GM12878 (cell line): ENCODE results near the gene PPM1A. TPM values are rescaled to one million over a fixed set of nuclear protein-coding genes. Genes with fewer than 3 reads are reported as not detected.

Source experiments
- ATAC-seq: fragments of 200-7000 bp; cut with Tn5 transposase; 3 replicates; pipeline ENCODE4 v1.9.1; 2020; ENCODE audit warnings: mild to moderate bottlenecking, moderate library complexity
- BruUV-seq: library from RNA; stranded (reverse); fragments of 400-500 nt; replicated peaks from 2 replicates; lab custom pipeline; 2021; lab: Mats Ljungman, UMichigan
- CTCF ChIA-PET: fragments of 300-600 bp; sonication (Branson Sonifier 250); formaldehyde crosslinking; extraction: SDS; loops from one replicate; lab custom pipeline; 2021; ENCODE audit warnings: inconsistent platforms; lab: Yijun Ruan, JAX
- POLR2A ChIA-PET: fragments of 350-600 bp; formaldehyde crosslinking; extraction: SDS; loops from one replicate; lab custom pipeline; 2021; ENCODE audit warnings: inconsistent platforms; lab: Charles Lee
- RAD21 ChIA-PET: fragments of 300-600 bp; sonication (Branson Sonifier 250); formaldehyde crosslinking; loops from one replicate; lab custom pipeline; 2023; ENCODE audit warnings: antibody characterized with exemption; ENCODE audit not compliant: unreplicated experiment; lab: Charles Lee
- SMC1A ChIA-PET: fragments of 300-600 bp; sonication (Branson Sonifier 250); formaldehyde crosslinking; loops from one replicate; lab custom pipeline; 2023; ENCODE audit not compliant: unreplicated experiment, uncharacterized antibody; lab: Charles Lee
- DNase-seq: peaks from one replicate; pipeline ENCODE4 v3.0.0-alpha.2; 2011; ENCODE audit warnings: low read depth, low spot score
- FAIRE-seq: peaks from 3 replicates; lab custom pipeline; 2011; peaks lifted over from hg19 to GRCh38; lab: Jason Lieb, UNC
- H2AFZ ChIP-seq: 2 replicates; pipeline ENCODE4 v1.6.0; 2011; ENCODE audit warnings: low read depth, low read length, control low read depth; ENCODE audit not compliant: control insufficient read depth
- H3K27ac ChIP-seq: 2 replicates; pipeline ENCODE4 v1.5.1; 2011; ENCODE audit warnings: control low read depth; ENCODE audit not compliant: control insufficient read depth, insufficient read depth
- H3K27me3 ChIP-seq, 2 experiments: replicated peaks in 1 of 2; 2 replicates each; pipeline versions ENCODE4 v1.6.0 to v1.6.1; 2011; ENCODE audit warnings: low read length in 1 of 2; ENCODE audit not compliant: control insufficient read depth in 2 of 2, insufficient read depth in 2 of 2
- H3K36me3 ChIP-seq, 2 experiments: 2 replicates each; pipeline ENCODE4 v1.5.1; 2011; ENCODE audit warnings: low read length in 1 of 2; ENCODE audit not compliant: control insufficient read depth in 2 of 2, insufficient read depth in 2 of 2
- H3K4me1 ChIP-seq: 2 replicates; pipeline ENCODE4 v1.6.1; 2011; ENCODE audit warnings: mild to moderate bottlenecking, low read length, moderate library complexity, mixed read lengths; ENCODE audit not compliant: control insufficient read depth, insufficient read depth
- H3K4me2 ChIP-seq: 2 replicates; pipeline ENCODE4 v1.6.0; 2011; ENCODE audit warnings: control low read depth; ENCODE audit not compliant: control insufficient read depth, insufficient read depth
- H3K4me3 ChIP-seq: fragments of 200-600 bp; sonication (generic); 2 replicates; pipeline ENCODE4 v1.5.1; 2016
- H3K79me2 ChIP-seq: 2 replicates; pipeline ENCODE4 v1.6.0; 2011; ENCODE audit warnings: low read length; ENCODE audit not compliant: control insufficient read depth, insufficient read depth
- H3K9ac ChIP-seq: 2 replicates; pipeline ENCODE4 v1.8.0; 2011; ENCODE audit warnings: low read length, control low read depth, mixed read lengths; ENCODE audit not compliant: control insufficient read depth, insufficient read depth
- H3K9me3 ChIP-seq: replicated peaks from 3 replicates; pipeline ENCODE4 v1.5.1; 2011; ENCODE audit warnings: mild to moderate bottlenecking, low read length; ENCODE audit not compliant: control insufficient read depth, insufficient read depth
- H4K20me1 ChIP-seq: 2 replicates; pipeline ENCODE4 v1.6.0; 2011; ENCODE audit not compliant: control insufficient read depth, insufficient read depth
- CBFB ChIP-seq: IDR thresholded peaks from 2 replicates; pipeline ENCODE4 v1.6.1; 2016; ENCODE audit warnings: antibody characterized with exemption, low read depth
- CBX5 ChIP-seq: sonication (generic); IDR thresholded peaks from 2 replicates; pipeline ENCODE4 v1.6.1; 2016; ENCODE audit warnings: low read depth, moderate library complexity, mild to moderate bottlenecking, inconsistent platforms
- CHD1 ChIP-seq: IDR thresholded peaks from 2 replicates; pipeline ENCODE4 v1.6.1; 2012; ENCODE audit warnings: low read depth, low read length, improper control_type of control experiment
- CHD4 ChIP-seq: fragments of 200-600 bp; sonication (generic); IDR thresholded peaks from 2 replicates; pipeline ENCODE4 v1.6.1; 2016; ENCODE audit warnings: mild to moderate bottlenecking
- EGR1 ChIP-seq, 2 experiments: IDR thresholded peaks; 1 replicate in 1 of 2; 2 replicates in 1 of 2; pipeline ENCODE4 v1.6.1; 2011 to 2012; ENCODE audit warnings: low read depth in 2 of 2, low read length in 2 of 2, borderline replicate concordance in 1 of 2, mild to moderate bottlenecking in 1 of 2, moderate library complexity in 1 of 2
- EP300 ChIP-seq, 2 experiments: fragments of 150-350 bp in 1 of 2; IDR thresholded peaks; 2 replicates each; pipeline ENCODE4 v1.6.1; 2011 to 2012; ENCODE audit warnings: low read depth in 2 of 2, low read length in 2 of 2, borderline replicate concordance in 1 of 2, improper control_type of control experiment in 1 of 2, inconsistent platforms in 1 of 2; ENCODE audit not compliant: control insufficient read depth in 1 of 2
- NFIC ChIP-seq: IDR thresholded peaks from 2 replicates; pipeline ENCODE4 v1.6.1; 2012; ENCODE audit warnings: low read depth, mild to moderate bottlenecking, inconsistent platforms, low read length, moderate library complexity
- RAD21 ChIP-seq: IDR thresholded peaks from 2 replicates; pipeline ENCODE4 v1.6.1; 2011; ENCODE audit warnings: mild to moderate bottlenecking, low read depth, low read length, moderate library complexity; ENCODE audit not compliant: insufficient read depth
- RB1 ChIP-seq: fragments of 450-650 bp; formaldehyde crosslinking; IDR thresholded peaks from 2 replicates; pipeline ENCODE4 v1.6.1; 2017; ENCODE audit warnings: mild to moderate bottlenecking, borderline replicate concordance
- SIX5 ChIP-seq: IDR thresholded peaks from 2 replicates; pipeline ENCODE4 v1.6.1; 2011; ENCODE audit warnings: mild to moderate bottlenecking, low read depth, low read length, moderate library complexity; ENCODE audit not compliant: severe bottlenecking
- whole genome bisulfite sequencing: methylation state at CpG from one replicate; pipeline ENCODE4 v1.1.6; 2016; ENCODE audit warnings: low lambda C conversion rate; ENCODE audit not compliant: insufficient replicate concordance, insufficient coverage; ENCODE audit errors: missing lambda C conversion rate; 5-methylcytosine and 5-hydroxymethylcytosine counted together
- in situ Hi-C: fragments of 300-500 bp; cut with MboI; formaldehyde crosslinking; loops from 9 replicates; pipeline ENCODE4 v1.14.3; 2018; ENCODE audit warnings: mixed read lengths
- intact Hi-C: fragments of 100-400 bp; cut with micrococcal nuclease; formaldehyde crosslinking; loops from one replicate; pipeline ENCODE4 v1.14.2; 2022; ENCODE audit not compliant: unreplicated experiment
- polyA plus RNA-seq, 11 experiments: library from polyadenylated mRNA; depleted of rRNA in 4 of 11; unstranded in 6 of 11; stranded (reverse) in 5 of 11; fragments of >200 nt; fragmentation: Nextera tagmentation in 4 of 11; fragmentation: Illumina TruSeq in 1 of 11; extraction: Ambion mirVana in 4 of 11; extraction: Trizol in 1 of 11; gene quantifications; 1 replicate in 1 of 11; 2 replicates in 10 of 11; pipeline versions ENCODE4 v1.2.1 to v1.2.3, GENCODE V29; 2011 to 2016; ENCODE audit warnings: inconsistent platforms in 2 of 11, missing spikeins in 2 of 11, low read depth in 1 of 11
- total RNA-seq, 4 experiments: library from RNA; depleted of rRNA in 3 of 4; stranded (reverse); fragments of >200 nt in 3 of 4; fragmentation: Illumina TruSeq in 1 of 4; extraction: Trizol in 1 of 4; gene quantifications; 2 replicates each; pipeline versions ENCODE4 v1.2.1 to v1.2.3, GENCODE V29; 2013 to 2021
- TF ChIP-seq, protein P1 (sequence below): IDR thresholded peaks from 2 replicates; pipeline ENCODE4 v1.6.1; 2012; ENCODE audit warnings: low read depth, low read length, improper control_type of control experiment
- TF ChIP-seq, protein P2 (sequence below): IDR thresholded peaks from 2 replicates; pipeline ENCODE4 v1.6.1; 2011; ENCODE audit warnings: low read depth, low read length, improper control_type of control experiment, borderline replicate concordance
- TF ChIP-seq, protein P3 (sequence below): fragments of 450-650 bp; IDR thresholded peaks from 2 replicates; pipeline ENCODE4 v1.6.1; 2017; ENCODE audit warnings: mild to moderate bottlenecking, moderate library complexity

Gene PPM1A
- total and polyA plus RNA-seq, 10 of the 15 experiments (the other 5 are each of a cell fraction or from before 2014, with no cell fraction given): 16.8 to 124 (median 47.0) TPM

- no peak for TF ChIP-seq RB1
- TF ChIP-seq CBFB: no peak
Observed at GRCh38 chr14:60225265-60225664, 23.8 kb upstream of the PPM1A start (continued).

DNA sequence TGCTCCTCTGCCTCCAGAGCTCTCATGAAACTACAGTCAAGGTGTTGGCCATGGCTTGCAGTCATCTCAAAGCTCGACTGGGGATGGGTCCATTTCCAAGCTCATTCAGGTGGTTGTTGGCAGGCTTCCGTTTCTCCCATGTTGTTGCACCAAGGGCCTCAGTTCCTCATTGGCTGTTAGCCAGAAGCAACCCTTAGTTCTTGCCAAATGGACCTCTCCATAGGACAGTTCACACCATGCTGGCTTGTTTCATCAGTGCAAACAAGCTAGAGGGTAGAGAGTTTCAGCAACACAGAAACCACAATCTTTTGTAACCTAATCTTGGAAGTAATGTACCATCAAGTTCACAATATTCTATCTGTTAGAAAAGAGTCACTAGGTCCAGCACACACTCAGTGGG, 22.7 kb upstream of the PPM1A start:
- Histone ChIP-seq H3K27me3 (no peaks in the 10 kb centered on the region), H3K36me3 (no peaks in the 10 kb centered on the region), H3K79me2 (no peaks in the 10 kb centered on the region), H3K4me1 (peaks cover 2% of the 10 kb centered on the region), H3K27ac (no peak overlapping the region), H3K9me3 (no peaks in the 10 kb centered on the region), H2AFZ (no peak overlapping the region), H4K20me1 (no peaks in the 10 kb centered on the region), H3K4me3 (no peak overlapping the region), H3K4me2 (no peak overlapping the region), H3K9ac (no peak overlapping the region)
- BruUV-seq: no TSS peak
- ChIA-PET SMC1A (interaction anchor here (1.1 to 2.7 kb wide), 3 partner anchors 9 to 40 kb away, joined by 3 to 10 read pairs (median 6); no protein-coding TSS in a partner anchor), RAD21 (no interaction called here), CTCF (interaction anchor here (0.9 kb wide), 1 partner anchor 21 kb away, joined by 4 read pairs; no protein-coding TSS in a partner anchor), POLR2A (interaction anchor here (0.5 to 0.7 kb wide), 2 partner anchors 21 to 1484 kb away, joined by 3 read pairs; no protein-coding TSS in a partner anchor)
- no peak for FAIRE-seq
- ATAC-seq: no peak
- in situ Hi-C loops: no loop called here
- DNase-seq: no peak
- intact Hi-C loops: no loop called here
- WGBS: 50% methylated on average over 2 of the region's 2 CpGs
- TF ChIP-seq RB1 (no peak), CBX5 (no peak), CHD4 (no peak), SIX5 (no peak), RAD21 (no peak), CBFB (no peak), EP300 (IDR thresholded peaks at IDR 0.05; ENCODE audit: borderline replicate concordance in 1 of 2, control insufficient read depth in 1 of 2, low read depth in 2 of 2, low read length in 2 of 2) (no peak), CHD1 (no peak), EGR1 (IDR thresholded peaks at IDR 0.05; ENCODE audit: borderline replicate concordance in 1 of 2, low read depth in 2 of 2, low read length in 2 of 2) (no peak), NFIC (no peak)
- TF ChIP-seq, protein P1, sequence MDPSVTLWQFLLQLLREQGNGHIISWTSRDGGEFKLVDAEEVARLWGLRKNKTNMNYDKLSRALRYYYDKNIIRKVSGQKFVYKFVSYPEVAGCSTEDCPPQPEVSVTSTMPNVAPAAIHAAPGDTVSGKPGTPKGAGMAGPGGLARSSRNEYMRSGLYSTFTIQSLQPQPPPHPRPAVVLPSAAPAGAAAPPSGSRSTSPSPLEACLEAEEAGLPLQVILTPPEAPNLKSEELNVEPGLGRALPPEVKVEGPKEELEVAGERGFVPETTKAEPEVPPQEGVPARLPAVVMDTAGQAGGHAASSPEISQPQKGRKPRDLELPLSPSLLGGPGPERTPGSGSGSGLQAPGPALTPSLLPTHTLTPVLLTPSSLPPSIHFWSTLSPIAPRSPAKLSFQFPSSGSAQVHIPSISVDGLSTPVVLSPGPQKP: no peak
- TF ChIP-seq, protein P2, sequence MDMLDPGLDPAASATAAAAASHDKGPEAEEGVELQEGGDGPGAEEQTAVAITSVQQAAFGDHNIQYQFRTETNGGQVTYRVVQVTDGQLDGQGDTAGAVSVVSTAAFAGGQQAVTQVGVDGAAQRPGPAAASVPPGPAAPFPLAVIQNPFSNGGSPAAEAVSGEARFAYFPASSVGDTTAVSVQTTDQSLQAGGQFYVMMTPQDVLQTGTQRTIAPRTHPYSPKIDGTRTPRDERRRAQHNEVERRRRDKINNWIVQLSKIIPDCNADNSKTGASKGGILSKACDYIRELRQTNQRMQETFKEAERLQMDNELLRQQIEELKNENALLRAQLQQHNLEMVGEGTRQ: no peak
- TF ChIP-seq, protein P3, sequence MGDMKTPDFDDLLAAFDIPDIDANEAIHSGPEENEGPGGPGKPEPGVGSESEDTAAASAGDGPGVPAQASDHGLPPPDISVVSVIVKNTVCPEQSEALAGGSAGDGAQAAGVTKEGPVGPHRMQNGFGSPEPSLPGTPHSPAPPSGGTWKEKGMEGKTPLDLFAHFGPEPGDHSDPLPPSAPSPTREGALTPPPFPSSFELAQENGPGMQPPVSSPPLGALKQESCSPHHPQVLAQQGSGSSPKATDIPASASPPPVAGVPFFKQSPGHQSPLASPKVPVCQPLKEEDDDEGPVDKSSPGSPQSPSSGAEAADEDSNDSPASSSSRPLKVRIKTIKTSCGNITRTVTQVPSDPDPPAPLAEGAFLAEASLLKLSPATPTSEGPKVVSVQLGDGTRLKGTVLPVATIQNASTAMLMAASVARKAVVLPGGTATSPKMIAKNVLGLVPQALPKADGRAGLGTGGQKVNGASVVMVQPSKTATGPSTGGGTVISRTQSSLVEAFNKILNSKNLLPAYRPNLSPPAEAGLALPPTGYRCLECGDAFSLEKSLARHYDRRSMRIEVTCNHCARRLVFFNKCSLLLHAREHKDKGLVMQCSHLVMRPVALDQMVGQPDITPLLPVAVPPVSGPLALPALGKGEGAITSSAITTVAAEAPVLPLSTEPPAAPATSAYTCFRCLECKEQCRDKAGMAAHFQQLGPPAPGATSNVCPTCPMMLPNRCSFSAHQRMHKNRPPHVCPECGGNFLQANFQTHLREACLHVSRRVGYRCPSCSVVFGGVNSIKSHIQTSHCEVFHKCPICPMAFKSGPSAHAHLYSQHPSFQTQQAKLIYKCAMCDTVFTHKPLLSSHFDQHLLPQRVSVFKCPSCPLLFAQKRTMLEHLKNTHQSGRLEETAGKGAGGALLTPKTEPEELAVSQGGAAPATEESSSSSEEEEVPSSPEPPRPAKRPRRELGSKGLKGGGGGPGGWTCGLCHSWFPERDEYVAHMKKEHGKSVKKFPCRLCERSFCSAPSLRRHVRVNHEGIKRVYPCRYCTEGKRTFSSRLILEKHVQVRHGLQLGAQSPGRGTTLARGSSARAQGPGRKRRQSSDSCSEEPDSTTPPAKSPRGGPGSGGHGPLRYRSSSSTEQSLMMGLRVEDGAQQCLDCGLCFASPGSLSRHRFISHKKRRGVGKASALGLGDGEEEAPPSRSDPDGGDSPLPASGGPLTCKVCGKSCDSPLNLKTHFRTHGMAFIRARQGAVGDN: no peak
